HEK293 (cell line): ENCODE measurements around the gene PLCG2.

Experiments
- CTCF ChIA-PET: fragments of 350-600 bp; formaldehyde crosslinking; extraction: SDS; loops from one replicate; lab custom pipeline; 2021; ENCODE audit warnings: antibody characterized with exemption; lab: Yijun Ruan, JAX
- POLR2A ChIA-PET: fragments of 300-600 bp; formaldehyde crosslinking; extraction: SDS; loops from one replicate; lab custom pipeline; 2020; ENCODE audit warnings: antibody characterized with exemption, inconsistent platforms; lab: Yijun Ruan, JAX
- H3K27ac ChIP-seq: fragments of 200-500 bp; sonication (Bioruptor generic); 2 replicates; pipeline ENCODE4 v1.5.1; 2014; ENCODE audit warnings: low read depth, low read length, control low read depth, inconsistent platforms; ENCODE audit errors: extremely low read depth
- H3K36me3 ChIP-seq, 2 experiments: fragments of 200-500 bp in 1 of 2; sonication (Bioruptor generic) in 1 of 2; 1 replicate in 1 of 2; 2 replicates in 1 of 2; pipeline ENCODE4 v1.5.1; 2014 to 2017; ENCODE audit warnings: inconsistent platforms in 2 of 2, low read length in 2 of 2; ENCODE audit not compliant: control insufficient read depth in 2 of 2, insufficient read depth in 1 of 2
- H3K4me1 ChIP-seq: fragments of 200-500 bp; sonication (Bioruptor generic); 2 replicates; pipeline ENCODE4 v1.5.1; 2014; ENCODE audit warnings: mild to moderate bottlenecking, low read length, inconsistent platforms; ENCODE audit not compliant: control insufficient read depth, insufficient read depth
- H3K4me3 ChIP-seq: 2 replicates; pipeline ENCODE4 v1.5.1; 2011; ENCODE audit warnings: low read depth, mild to moderate bottlenecking, control low read depth, low read length, moderate library complexity
- H3K9me3 ChIP-seq: fragments of 200-500 bp; sonication (Bioruptor generic); 2 replicates; pipeline ENCODE4 v1.5.1; 2014; ENCODE audit warnings: low read depth, low read length, inconsistent platforms; ENCODE audit not compliant: control insufficient read depth, insufficient read depth
- ZNF138 ChIP-seq: fragments of 450-650 bp; formaldehyde crosslinking; IDR thresholded peaks from 2 replicates; pipeline ENCODE4 v1.5.1; 2016; ENCODE audit warnings: missing biosample characterization, missing genetic modification characterization, borderline replicate concordance
- ZNF157 ChIP-seq: fragments of 450-650 bp; formaldehyde crosslinking; IDR thresholded peaks from 2 replicates; pipeline ENCODE4 v1.5.1; 2016; ENCODE audit warnings: missing biosample characterization, missing genetic modification characterization
- ZNF175 ChIP-seq: fragments of 450-650 bp; formaldehyde crosslinking; IDR thresholded peaks from 2 replicates; pipeline ENCODE4 v1.5.1; 2016; ENCODE audit warnings: missing biosample characterization, missing genetic modification characterization
- ZNF223 ChIP-seq: fragments of 450-650 bp; formaldehyde crosslinking; IDR thresholded peaks from 2 replicates; pipeline ENCODE4 v1.5.1; 2016; ENCODE audit warnings: missing biosample characterization, missing genetic modification characterization
- ZNF24 ChIP-seq: fragments of 450-650 bp; formaldehyde crosslinking; IDR thresholded peaks from 2 replicates; pipeline ENCODE4 v1.5.1; 2016; ENCODE audit warnings: missing biosample characterization, missing genetic modification characterization
- ZNF335 ChIP-seq: fragments of 450-650 bp; formaldehyde crosslinking; conservative IDR thresholded peaks from 2 replicates; pipeline ENCODE4 v1.5.1; 2016; ENCODE audit warnings: missing biosample characterization, missing genetic modification characterization
- ZNF391 ChIP-seq: fragments of 450-650 bp; formaldehyde crosslinking; IDR thresholded peaks from 2 replicates; pipeline ENCODE4 v1.5.1; 2016; ENCODE audit warnings: low read depth, missing biosample characterization, missing genetic modification characterization, borderline replicate concordance
- ZNF514 ChIP-seq: fragments of 450-650 bp; formaldehyde crosslinking; IDR thresholded peaks from 2 replicates; pipeline ENCODE4 v1.5.1; 2016; ENCODE audit warnings: missing biosample characterization, missing genetic modification characterization
- ZNF521 ChIP-seq: fragments of 450-650 bp; formaldehyde crosslinking; IDR thresholded peaks from 2 replicates; pipeline ENCODE4 v1.5.1; 2017; ENCODE audit warnings: missing biosample characterization, mild to moderate bottlenecking, missing genetic modification characterization
- TF ChIP-seq, protein P1 (sequence below): fragments of 450-650 bp; formaldehyde crosslinking; IDR thresholded peaks from 2 replicates; pipeline ENCODE4 v1.5.1; 2016; ENCODE audit warnings: missing biosample characterization, missing genetic modification characterization
- TF ChIP-seq, protein P2 (sequence below): fragments of 450-650 bp; formaldehyde crosslinking; IDR thresholded peaks from 2 replicates; pipeline ENCODE4 v1.5.1; 2016; ENCODE audit warnings: missing biosample characterization, missing genetic modification characterization
- TF ChIP-seq, protein P3 (sequence below): fragments of 450-650 bp; formaldehyde crosslinking; IDR thresholded peaks from 2 replicates; pipeline ENCODE4 v1.5.1; 2017; ENCODE audit warnings: missing biosample characterization, missing genetic modification characterization
- TF ChIP-seq, protein P4 (sequence below): fragments of 450-650 bp; formaldehyde crosslinking; IDR thresholded peaks from 2 replicates; pipeline ENCODE4 v1.5.1; 2016; ENCODE audit warnings: missing biosample characterization, missing genetic modification characterization

Gene PLCG2

DNA sequence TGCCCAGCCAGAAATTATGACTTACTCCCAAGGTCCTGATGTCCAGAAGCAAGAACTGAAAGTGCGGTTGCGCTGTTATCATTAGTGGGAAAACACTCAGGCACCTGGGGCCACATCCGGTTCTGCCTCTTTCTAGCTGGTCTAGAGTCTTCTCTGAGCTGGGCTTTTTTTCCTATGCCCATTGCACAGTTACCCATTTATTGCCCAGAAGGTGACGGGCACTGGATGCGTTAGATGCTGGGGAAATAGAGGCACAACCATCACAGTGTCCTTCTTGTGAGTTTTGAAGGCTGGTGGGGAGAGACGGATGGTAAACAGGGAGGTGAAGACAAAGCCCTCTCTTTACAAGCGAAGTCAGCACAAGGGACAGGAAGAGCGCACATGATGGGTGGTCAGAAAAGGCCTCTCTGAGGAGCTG is 37.7 kb downstream of the PLCG2 start:
- H3K4me1 ChIP-seq = no peaks in the 10 kb centered on the region
- ChIA-PET POLR2A (no interaction called here), CTCF (interaction anchor here (1.6 kb wide), 1 partner anchor 12 kb away, joined by 3 read pairs; no protein-coding TSS in a partner anchor)
- H3K36me3 ChIP-seq = no peaks in the 10 kb centered on the region
- no peak overlapping the region for H3K27ac ChIP-seq
- no peaks in the 10 kb centered on the region for H3K9me3 ChIP-seq
- TF ChIP-seq ZNF138 (tag by site-specific recombination) = no peak
- no peak overlapping the region for H3K4me3 ChIP-seq

DNA sequence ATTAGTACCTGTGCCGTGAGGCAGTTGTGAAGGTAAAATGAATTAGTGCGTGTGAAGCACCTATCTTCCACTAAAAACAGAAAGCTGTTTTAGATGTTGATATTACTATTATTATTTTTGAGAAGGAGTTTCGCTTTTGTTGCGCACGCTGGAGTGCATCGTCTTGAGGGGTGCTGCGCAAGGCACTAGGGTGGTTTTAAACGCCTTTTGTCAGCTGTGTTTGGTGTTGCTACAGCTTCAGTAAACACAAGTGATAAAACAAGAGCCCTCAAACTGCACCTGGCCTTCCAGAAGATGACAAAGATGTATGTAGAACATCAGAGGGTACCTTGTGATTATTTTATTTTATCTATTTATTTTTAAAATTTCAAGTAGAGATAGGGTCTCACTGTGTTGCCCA is 38.2 kb downstream of the PLCG2 start:
- POLR2A ChIA-PET = no interaction called here
- TF ChIP-seq, protein P1, sequence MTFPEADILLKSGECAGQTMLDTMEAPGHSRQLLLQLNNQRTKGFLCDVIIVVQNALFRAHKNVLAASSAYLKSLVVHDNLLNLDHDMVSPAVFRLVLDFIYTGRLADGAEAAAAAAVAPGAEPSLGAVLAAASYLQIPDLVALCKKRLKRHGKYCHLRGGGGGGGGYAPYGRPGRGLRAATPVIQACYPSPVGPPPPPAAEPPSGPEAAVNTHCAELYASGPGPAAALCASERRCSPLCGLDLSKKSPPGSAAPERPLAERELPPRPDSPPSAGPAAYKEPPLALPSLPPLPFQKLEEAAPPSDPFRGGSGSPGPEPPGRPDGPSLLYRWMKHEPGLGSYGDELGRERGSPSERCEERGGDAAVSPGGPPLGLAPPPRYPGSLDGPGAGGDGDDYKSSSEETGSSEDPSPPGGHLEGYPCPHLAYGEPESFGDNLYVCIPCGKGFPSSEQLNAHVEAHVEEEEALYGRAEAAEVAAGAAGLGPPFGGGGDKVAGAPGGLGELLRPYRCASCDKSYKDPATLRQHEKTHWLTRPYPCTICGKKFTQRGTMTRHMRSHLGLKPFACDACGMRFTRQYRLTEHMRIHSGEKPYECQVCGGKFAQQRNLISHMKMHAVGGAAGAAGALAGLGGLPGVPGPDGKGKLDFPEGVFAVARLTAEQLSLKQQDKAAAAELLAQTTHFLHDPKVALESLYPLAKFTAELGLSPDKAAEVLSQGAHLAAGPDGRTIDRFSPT = no peak
- no peak for TF ChIP-seq ZNF521
- no peak for TF ChIP-seq ZNF514 (tag by site-specific recombination)
- no peak for TF ChIP-seq ZNF391 (tag by site-specific recombination)
- no peak for TF ChIP-seq ZNF175 (tag by site-specific recombination)
- no peak for TF ChIP-seq ZNF157 (tag by site-specific recombination)
- TF ChIP-seq ZNF24 = no peak
- TF ChIP-seq, protein P2, sequence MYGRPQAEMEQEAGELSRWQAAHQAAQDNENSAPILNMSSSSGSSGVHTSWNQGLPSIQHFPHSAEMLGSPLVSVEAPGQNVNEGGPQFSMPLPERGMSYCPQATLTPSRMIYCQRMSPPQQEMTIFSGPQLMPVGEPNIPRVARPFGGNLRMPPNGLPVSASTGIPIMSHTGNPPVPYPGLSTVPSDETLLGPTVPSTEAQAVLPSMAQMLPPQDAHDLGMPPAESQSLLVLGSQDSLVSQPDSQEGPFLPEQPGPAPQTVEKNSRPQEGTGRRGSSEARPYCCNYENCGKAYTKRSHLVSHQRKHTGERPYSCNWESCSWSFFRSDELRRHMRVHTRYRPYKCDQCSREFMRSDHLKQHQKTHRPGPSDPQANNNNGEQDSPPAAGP (tag by site-specific recombination) = no peak
- no peak for TF ChIP-seq ZNF223 (tag by site-specific recombination)
- TF ChIP-seq, protein P3, sequence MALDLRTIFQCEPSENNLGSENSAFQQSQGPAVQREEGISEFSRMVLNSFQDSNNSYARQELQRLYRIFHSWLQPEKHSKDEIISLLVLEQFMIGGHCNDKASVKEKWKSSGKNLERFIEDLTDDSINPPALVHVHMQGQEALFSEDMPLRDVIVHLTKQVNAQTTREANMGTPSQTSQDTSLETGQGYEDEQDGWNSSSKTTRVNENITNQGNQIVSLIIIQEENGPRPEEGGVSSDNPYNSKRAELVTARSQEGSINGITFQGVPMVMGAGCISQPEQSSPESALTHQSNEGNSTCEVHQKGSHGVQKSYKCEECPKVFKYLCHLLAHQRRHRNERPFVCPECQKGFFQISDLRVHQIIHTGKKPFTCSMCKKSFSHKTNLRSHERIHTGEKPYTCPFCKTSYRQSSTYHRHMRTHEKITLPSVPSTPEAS (tag by site-specific recombination) = no peak
- no peak for TF ChIP-seq ZNF335 (tag by site-specific recombination)
- TF ChIP-seq, all 188 proteins: peak for 0
- no peak overlapping the region for H3K4me3 ChIP-seq
- no peaks in the 10 kb centered on the region for H3K9me3 ChIP-seq
- CTCF ChIA-PET = interaction anchor here (1.6 kb wide), 1 partner anchor 13 kb away, joined by 3 read pairs; no protein-coding TSS in a partner anchor
- H3K36me3 ChIP-seq = no peaks in the 10 kb centered on the region
- no peaks in the 10 kb centered on the region for H3K4me1 ChIP-seq
- H3K27ac ChIP-seq = no peak overlapping the region

DNA sequence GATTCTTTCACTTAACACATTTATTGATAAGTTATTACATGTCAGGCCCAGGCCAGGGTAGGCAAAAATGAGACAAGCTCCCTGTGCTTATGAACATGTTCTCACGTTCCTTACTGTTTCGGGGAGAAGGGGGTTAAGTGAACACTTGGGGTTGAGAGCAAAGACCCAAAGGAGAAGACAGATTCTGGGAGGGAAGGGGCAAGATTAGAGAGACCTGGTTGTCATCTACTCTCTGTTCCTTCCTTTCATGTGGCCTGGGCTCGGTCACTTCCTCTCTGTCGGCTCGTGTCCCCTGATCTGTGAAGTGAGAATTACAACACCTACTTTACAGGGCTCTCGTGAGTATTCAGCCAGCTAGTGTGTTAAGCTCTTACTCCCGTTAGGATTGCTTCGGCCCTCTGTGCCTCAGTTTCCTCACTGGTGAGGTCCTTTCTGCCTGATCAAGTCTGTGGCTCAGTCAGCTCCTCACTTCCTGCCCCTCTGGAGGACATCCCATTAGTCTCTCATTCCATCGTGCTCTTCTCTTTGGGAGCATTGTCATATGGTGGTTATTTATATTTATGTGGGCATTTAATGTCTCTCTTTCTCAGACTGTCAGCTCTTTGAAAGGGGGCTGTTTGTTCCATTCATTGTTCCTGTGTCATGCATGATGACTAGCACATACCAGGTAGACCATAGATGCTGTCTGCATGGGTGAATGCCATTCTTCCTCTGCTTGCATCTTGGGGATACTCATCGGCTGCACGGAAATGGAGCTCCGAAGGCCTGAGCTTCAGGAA is 38.9 kb downstream of the PLCG2 start:
- no peaks in the 10 kb centered on the region for H3K4me1 ChIP-seq
- TF ChIP-seq, protein P1 = no peak
- TF ChIP-seq, protein P4, sequence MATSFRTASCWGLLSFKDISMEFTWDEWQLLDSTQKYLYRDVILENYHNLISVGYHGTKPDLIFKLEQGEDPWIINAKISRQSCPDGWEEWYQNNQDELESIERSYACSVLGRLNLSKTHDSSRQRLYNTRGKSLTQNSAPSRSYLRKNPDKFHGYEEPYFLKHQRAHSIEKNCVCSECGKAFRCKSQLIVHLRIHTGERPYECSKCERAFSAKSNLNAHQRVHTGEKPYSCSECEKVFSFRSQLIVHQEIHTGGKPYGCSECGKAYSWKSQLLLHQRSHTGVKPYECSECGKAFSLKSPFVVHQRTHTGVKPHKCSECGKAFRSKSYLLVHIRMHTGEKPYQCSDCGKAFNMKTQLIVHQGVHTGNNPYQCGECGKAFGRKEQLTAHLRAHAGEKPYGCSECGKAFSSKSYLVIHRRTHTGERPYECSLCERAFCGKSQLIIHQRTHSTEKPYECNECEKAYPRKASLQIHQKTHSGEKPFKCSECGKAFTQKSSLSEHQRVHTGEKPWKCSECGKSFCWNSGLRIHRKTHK (tag by site-specific recombination) = peak; percentile 70
- no peaks in the 10 kb centered on the region for H3K36me3 ChIP-seq
- H3K9me3 ChIP-seq = no peaks in the 10 kb centered on the region
- H3K4me3 ChIP-seq = no peak overlapping the region
- no peak overlapping the region for H3K27ac ChIP-seq
- POLR2A ChIA-PET = no interaction called here
- CTCF ChIA-PET = interaction anchor here (1.6 kb wide), 1 partner anchor 14 kb away, joined by 3 read pairs; no protein-coding TSS in a partner anchor
